ENCODE results near the gene C1QTNF9B. TPM values are rescaled to one million over a fixed set of nuclear protein-coding genes. Genes with fewer than 3 reads are reported as not detected.
"Not testable (repeated sequence)": the region's sequence is repeated elsewhere in the genome, so short reads cannot be mapped to it uniquely, and the experiment has no call there.

C1QTNF9B gene
- total and polyA plus RNA-seq, 2 experiments from 2014 or later = 0.27 to 0.28 TPM

DNA sequence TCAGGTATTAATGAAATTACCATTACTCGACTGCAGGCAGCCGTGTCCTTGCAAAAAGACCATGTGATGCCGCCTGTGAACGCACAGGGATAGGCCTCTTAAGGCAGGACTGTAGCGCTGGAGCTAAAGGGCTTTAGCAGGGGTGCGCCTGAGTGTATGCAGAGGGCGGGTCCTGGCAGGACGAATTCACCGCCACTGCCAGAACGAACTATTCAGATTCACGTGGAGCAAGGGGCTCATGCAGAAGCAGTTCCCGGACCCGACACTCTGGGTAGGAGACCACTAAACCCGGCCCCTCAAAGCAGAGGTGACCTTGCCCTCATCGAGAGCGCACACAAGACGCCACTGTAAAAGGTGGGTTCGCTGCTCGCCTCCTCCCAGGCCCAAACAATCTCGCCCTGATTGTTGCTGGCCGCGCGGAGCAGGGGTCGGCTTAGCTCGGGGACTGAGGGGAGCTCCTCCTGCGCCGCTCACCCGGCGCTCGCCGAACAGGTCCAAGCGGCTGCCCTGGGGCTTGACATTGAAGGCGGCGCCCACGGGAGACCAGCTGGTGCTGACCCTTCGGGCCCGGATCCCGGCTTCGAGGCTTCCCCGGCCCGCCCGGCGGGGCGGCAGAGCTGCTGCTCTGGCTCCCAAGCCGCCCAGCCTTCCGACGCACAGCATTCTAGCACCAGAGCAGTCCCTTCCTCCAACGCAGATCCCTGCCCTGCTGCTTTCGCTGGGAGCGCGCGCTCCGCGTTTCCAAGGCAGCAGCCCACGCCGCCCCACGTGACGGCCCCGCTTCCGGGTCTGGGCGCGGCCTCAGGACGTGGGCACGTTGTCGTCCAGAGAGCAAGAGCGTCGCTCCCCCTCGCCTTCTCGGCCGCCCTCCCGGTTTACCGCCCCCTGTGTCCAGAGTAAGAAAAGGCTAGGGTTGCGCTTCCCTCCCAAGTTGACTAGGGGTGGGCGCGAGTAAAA lies 8.4 kb downstream of the C1QTNF9B start, which contains the start of gene MIPEP (continued):
- TF ChIP-seq, protein P1, sequence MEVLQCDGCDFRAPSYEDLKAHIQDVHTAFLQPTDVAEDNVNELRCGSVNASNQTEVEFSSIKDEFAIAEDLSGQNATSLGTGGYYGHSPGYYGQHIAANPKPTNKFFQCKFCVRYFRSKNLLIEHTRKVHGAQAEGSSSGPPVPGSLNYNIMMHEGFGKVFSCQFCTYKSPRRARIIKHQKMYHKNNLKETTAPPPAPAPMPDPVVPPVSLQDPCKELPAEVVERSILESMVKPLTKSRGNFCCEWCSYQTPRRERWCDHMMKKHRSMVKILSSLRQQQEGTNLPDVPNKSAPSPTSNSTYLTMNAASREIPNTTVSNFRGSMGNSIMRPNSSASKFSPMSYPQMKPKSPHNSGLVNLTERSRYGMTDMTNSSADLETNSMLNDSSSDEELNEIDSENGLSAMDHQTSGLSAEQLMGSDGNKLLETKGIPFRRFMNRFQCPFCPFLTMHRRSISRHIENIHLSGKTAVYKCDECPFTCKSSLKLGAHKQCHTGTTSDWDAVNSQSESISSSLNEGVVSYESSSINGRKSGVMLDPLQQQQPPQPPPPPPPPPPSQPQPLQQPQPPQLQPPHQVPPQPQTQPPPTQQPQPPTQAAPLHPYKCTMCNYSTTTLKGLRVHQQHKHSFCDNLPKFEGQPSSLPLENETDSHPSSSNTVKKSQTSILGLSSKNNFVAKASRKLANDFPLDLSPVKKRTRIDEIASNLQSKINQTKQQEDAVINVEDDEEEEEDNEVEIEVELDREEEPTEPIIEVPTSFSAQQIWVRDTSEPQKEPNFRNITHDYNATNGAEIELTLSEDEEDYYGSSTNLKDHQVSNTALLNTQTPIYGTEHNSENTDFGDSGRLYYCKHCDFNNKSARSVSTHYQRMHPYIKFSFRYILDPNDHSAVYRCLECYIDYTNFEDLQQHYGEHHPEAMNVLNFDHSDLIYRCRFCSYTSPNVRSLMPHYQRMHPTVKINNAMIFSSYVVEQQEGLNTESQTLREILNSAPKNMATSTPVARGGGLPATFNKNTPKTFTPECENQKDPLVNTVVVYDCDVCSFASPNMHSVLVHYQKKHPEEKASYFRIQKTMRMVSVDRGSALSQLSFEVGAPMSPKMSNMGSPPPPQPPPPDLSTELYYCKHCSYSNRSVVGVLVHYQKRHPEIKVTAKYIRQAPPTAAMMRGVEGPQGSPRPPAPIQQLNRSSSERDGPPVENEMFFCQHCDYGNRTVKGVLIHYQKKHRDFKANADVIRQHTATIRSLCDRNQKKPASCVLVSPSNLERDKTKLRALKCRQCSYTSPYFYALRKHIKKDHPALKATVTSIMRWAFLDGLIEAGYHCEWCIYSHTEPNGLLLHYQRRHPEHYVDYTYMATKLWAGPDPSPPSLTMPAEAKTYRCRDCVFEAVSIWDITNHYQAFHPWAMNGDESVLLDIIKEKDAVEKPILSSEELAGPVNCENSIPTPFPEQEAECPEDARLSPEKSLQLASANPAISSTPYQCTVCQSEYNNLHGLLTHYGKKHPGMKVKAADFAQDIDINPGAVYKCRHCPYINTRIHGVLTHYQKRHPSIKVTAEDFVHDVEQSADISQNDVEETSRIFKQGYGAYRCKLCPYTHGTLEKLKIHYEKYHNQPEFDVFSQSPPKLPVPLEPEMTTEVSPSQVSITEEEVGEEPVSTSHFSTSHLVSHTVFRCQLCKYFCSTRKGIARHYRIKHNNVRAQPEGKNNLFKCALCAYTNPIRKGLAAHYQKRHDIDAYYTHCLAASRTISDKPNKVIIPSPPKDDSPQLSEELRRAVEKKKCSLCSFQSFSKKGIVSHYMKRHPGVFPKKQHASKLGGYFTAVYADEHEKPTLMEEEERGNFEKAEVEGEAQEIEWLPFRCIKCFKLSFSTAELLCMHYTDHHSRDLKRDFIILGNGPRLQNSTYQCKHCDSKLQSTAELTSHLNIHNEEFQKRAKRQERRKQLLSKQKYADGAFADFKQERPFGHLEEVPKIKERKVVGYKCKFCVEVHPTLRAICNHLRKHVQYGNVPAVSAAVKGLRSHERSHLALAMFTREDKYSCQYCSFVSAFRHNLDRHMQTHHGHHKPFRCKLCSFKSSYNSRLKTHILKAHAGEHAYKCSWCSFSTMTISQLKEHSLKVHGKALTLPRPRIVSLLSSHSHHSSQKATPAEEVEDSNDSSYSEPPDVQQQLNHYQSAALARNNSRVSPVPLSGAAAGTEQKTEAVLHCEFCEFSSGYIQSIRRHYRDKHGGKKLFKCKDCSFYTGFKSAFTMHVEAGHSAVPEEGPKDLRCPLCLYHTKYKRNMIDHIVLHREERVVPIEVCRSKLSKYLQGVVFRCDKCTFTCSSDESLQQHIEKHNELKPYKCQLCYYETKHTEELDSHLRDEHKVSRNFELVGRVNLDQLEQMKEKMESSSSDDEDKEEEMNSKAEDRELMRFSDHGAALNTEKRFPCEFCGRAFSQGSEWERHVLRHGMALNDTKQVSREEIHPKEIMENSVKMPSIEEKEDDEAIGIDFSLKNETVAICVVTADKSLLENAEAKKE (CRISPR knock-in tag; IDR thresholded peaks at IDR 0.05) = no peak
- TF ChIP-seq EZH2phosphoT487 (IDR thresholded peaks at IDR 0.05; ENCODE audit: unreplicated experiment) (no peak), ZNF331 (CRISPR knock-in tag; IDR thresholded peaks at IDR 0.05; ENCODE audit: low read depth) (no peak), CTCF (conservative IDR thresholded peaks at IDR 0.05; ENCODE audit: low read depth in 2 of 2) (peak; percentile 65 to 85)

GRCh38 chr13:23884361-23884760 lies 12.9 kb downstream of the C1QTNF9B start:
- not testable (repeated sequence) for H3F3A ChIP-seq (replicated peaks; ENCODE audit: low read depth); H3K27me3 Mint-ChIP-seq (ENCODE audit: insufficient read depth, low read depth, poor library complexity); H3K4me1 ChIP-seq (ENCODE audit: insufficient read depth); H3K9me3 Mint-ChIP-seq; H3K4me2 ChIP-seq; DNase-seq (ENCODE audit: low spot score); H3K36me3 ChIP-seq (ENCODE audit: insufficient read depth); H3K4me3 ChIP-seq; H3K79me2 ChIP-seq (replicated peaks; ENCODE audit: insufficient read depth); H2AFZ ChIP-seq; H3K27ac Mint-ChIP-seq; ATAC-seq; H3K4me3 Mint-ChIP-seq; H3K27ac ChIP-seq (ENCODE audit: low read depth); H3K27me3 ChIP-seq (ENCODE audit: insufficient read depth); H4K20me1 ChIP-seq (replicated peaks; ENCODE audit: insufficient read depth); H3K9me2 ChIP-seq (ENCODE audit: insufficient read depth); H3K4me1 Mint-ChIP-seq
- H3K36me3 Mint-ChIP-seq (ENCODE audit: low read depth) = peaks cover 24% of the 10 kb centered on the region; the same call in 2 of the 3 replicates

Measured in GM23338 (cell line).